Fibroblast of skin of abdomen (primary cell): ENCODE measurements around the gene NPC1L1.
"Not testable (repeated sequence)": the region's sequence is repeated elsewhere in the genome, so short reads cannot be mapped to it uniquely, and the experiment has no call there.

Experiments
- DNase-seq: peaks from one replicate; pipeline ENCODE4 v3.0.0-alpha.2; 2013

Gene NPC1L1

DNA sequence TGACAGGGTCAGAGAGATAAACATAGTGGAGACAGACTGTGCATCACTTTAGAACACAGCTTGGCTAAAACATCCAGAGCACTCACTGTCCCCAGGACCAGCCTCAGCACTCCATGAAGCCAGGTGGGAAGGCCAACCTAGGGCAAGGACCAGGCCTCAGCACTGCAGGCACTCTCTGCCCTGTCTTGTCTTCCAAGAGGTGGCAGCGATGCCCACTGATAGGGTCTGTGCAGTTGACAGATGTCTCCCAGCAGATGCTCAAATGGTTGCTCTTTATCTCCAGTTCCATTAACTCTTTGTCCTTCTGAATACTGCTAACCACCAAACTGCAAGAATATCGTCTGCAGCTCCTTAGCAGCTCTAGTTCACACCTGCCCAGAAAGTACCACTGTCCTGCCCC, 23.5 kb upstream of the NPC1L1 start:
- no peak for DNase-seq

DNA sequence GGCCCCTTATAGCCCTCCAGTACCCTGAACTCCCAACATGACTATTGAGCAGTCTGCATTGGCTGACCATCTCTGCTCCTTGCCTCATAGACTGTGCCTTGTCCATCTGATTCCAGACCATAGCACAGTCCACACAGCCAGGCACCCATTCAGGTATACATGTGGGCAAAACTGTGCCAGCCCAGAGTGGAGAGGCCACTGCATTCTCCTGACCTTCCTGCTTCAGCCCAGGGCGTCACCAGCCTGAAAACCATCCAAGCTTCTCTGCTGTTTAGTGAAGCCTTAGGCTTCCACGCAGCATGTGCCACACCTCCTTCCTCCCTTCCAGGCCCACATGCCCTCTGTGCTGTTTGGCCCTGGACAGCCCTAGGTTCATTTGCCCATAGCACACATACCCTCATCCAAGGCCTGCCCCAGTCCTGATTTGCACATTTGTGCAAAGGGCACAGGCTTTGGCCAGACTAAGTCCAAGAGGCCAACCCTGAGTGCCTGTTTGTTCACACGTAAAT, 22.1 kb upstream of the NPC1L1 start:
- no peak for DNase-seq

- not testable (repeated sequence) for DNase-seq
These were observed 21.5 kb upstream of the NPC1L1 start for GRCh38 chr7:44562622-44562962.

DNA sequence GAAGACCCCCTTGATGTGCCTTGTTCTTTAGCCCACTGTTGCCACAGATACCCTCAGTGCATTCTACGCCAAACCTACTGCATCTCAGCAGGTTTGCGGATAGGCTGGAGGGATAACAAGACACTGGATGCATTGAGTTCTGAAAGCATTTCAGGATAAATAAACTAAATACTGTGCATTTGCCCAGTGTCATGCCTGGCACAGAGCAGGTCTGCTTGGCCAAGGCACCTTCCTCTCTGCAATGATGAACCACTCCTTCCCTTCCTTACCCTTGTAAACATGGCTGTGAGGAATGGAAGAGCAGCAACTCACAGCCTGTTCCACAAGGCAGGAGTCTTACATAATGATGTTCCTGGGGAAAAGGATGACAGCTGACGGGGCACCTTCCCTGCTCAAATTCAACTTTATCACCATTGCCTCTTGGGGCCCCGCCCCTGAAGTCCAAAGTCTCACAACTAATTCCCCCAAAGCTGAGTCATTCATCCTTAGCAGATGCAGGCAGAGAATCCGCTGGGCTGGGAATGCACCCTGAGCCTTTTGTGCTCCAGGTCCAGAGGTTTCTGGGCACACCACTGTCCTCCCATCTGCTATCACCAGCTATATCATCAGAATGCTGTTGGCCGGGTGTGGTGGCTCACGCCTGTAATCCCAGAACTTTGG, 21.0 kb upstream of the NPC1L1 start:
- DNase-seq: peak; percentile 43

DNA sequence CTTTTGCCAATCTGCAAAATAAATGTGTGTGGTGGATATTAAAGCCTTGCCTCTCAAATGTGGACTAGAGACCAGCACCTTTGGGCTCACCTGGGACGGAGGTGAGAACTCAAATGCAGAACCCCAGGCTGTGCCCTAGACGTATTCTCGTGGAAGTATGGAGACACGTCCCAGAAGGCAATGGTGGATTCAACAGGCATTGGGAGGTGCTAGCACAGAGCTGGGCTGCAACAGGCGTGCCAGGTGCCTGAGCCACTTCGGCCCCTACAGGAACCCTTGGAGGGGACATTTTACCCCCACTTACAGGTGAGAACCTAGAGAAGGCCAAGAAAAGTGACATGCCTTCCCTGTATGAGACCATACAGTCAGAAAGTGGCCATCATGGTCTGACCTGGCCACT, 20.4 kb upstream of the NPC1L1 start:
- DNase-seq: no peak

GRCh38 chr7:44559485-44559884, 18.4 kb upstream of the NPC1L1 start:
- no peak for DNase-seq

- no peak for DNase-seq
These were observed 16.4 kb upstream of the NPC1L1 start for GRCh38 chr7:44557485-44557884.

GRCh38 chr7:44555350-44555749, 14.2 kb upstream of the NPC1L1 start:
- no peak for DNase-seq

DNA sequence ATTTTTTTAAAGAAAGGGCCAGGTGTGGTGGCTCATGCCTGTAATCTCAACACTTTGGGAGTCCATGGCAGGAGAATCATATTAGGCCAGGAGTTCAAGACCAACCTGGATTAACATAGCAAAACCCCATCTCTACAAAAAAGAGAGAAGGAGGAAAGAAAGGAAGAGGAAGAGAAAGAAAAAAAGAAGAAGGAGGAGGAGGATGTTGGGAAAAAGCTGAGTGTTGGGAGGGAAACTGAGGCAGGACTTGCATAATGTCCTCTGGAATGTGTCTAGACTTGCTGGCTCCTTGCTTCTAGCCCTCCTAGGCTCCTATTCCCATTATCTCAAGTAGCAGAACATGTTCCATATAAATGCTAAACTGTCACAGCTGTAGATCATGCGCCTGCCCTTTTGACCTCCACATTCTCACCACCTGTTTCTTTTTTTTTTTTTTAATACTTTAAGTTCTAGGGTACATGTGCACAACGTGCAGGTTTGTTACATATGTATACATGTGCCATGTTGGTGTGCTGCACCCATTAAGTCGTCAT, 11.4 kb upstream of the NPC1L1 start:
- DNase-seq: not testable (repeated sequence)

GRCh38 chr7:44549457-44549856, 8.3 kb upstream of the NPC1L1 start:
- DNase-seq: no peak

DNA sequence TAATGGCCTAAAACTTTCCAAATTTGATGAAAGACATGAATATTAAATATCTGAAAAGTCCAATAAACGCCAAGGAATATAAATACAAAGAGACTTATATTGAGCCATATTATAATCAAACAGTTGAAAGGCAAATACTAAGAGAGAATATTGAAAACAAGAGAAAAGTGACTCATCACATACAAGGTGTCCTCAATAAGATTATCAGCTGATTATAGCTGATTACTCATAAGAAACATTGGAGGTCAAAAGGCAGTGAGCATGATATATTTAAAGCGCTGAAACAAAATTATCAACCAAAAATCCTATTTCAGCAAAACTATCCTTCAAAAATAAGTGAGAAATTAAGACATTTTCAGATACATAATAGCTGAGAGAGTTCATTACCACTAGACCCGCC, 7.8 kb upstream of the NPC1L1 start:
- DNase-seq: no peak

DNA sequence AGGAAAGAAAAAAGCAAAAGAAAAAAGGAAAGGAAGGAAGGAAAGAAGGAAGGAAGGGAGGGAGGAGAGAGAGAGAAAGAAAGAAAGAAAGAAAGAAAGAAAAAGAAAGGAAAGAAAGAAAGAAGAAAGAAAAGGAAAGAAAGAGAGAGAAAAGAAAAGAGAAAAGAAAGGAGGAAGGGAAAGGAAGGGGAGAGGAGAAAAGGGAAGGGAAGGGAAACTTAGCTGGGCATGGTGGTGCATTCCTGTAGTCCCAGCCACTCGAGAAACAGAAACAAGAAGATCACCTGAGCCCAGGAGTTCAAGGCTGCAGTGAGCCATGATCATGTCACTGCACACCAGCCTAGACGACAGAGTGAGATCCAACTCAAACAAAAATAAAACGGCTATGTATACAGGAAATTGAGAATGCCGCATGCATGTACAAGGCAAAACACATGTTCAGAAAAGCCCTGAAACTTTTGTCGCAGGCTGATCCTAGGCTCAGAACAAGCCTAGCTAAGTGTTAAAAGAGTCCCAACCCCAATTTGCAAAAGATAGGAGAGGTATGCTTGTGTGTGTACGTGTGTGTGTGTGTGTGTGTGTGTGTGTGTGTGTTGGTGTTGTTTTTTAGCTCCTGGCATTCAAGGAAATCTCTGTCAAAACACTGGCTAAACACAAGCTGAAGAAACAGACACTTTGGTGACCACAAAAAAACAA, 6.6 kb upstream of the NPC1L1 start:
- DNase-seq: no peak

DNA sequence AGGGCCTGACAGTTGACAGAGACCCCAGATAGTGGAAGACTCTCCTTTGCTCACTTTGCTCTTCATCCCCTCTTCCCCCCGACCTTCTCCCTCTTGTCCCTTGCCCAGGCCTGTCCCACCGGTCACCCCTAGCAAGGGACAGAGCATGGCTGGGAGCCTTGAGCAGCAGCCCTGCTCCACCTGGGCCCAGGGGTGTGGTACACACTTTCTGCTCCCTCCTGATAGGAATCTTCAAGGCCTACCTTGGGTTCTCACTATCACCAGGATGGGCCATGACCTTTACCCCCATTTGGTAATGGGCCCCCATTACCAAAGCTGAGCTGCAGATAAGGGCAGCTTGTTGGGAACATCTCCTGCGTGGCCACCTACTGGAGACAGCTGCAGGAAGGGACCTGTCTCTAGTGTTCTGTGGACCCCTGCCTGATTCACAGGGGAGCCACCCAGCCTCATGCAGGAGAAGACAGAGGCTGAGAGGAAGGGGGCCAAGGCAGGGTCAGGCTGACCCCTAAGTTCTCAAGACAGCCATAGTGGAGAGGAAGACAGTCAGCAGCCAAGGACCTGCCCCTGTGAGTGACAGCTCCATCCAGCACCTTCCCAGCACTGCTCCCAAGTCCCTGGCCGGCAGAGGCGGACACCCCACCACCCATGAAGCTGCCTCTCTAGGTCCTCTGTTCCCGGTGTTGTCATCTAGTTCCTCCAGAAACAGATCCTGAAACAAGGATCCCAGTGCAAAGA, 913 bp upstream of the NPC1L1 start:
- no peak for DNase-seq

- no peak for DNase-seq
These were observed 520 bp downstream of the NPC1L1 start for GRCh38 chr7:44540592-44541027.

DNA sequence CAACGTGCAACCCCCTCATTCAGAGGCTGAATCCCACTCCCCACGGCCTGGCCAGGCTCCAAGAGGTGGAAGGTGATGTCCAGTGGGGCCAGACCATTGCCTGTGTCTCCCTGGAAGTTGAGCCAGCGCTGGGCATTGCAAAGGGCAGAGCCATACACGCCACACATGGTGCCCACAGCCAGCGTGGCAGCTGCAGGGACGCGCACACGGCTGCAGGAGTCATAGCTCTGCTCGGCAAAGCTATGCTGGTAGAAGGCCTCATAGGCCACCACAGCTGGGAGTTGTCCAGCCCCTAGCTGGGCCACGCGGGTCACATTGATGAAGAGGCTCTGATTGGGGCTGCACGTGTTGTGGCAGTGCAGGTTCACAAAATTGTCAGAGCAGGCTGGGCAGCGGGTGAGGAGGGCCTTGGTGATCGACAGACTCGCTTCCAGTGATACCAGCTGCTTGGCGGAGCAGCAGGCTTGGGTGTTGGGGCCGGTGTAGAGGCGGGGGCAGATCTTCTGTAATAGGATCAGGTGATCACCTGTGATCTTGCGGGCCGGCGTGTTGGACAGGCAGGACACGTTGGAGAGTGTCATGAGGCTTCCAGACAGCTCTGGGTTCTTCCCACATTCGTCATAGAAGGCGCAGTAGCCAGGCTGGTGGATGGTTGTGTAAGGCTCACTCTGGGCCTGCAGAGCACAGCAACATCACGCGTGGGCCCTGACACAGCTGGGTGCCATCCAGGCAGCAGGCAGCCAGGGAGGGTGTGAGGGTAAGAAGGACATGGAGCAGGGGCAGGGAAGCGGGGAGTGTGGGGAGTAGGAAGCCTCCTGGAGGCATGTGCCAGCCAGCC, 1.2 kb downstream of the NPC1L1 start:
- DNase-seq: no peak

DNA sequence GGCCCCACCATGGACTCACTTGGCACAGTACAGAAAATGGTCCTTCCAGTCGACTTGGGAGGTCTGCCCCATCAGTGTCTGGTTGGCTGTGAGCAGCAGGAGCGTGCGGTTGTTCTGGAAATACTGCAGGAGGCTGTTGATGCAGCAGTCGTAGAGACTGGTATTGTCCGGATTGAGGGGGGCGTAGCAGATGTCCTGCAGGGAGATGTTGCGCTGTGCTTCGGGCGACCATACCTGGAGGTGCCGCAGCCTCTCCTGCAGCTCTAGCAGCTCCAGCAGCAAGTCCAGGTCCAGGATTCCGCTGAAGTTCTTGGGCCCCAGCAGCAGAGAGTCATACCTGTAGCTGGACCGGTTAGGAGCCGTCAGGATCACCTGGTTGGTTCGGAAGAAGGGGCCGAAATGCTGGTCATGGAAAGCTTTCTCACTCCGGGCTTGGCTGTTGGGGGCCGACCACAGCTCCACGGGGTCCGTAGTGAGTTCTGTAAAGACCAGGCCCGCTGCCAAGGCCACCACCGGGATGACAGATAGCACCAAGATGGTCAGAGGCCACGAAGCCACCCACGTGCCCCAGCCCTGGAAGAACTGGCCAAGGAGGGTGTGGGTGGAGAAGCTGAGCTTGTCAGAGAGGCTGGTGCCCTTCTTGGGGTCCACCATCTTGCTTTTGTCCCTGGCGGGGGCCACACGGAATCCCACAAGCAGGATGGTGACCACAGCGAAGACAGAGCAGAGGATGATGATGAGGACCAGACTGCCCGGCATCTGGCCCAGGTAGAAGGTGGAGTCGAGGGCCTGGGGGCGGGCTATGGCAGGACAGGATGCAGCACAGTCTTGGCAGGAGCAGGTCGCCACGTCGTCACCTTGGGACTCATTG, 2.1 kb downstream of the NPC1L1 start:
- DNase-seq: no peak

DNA sequence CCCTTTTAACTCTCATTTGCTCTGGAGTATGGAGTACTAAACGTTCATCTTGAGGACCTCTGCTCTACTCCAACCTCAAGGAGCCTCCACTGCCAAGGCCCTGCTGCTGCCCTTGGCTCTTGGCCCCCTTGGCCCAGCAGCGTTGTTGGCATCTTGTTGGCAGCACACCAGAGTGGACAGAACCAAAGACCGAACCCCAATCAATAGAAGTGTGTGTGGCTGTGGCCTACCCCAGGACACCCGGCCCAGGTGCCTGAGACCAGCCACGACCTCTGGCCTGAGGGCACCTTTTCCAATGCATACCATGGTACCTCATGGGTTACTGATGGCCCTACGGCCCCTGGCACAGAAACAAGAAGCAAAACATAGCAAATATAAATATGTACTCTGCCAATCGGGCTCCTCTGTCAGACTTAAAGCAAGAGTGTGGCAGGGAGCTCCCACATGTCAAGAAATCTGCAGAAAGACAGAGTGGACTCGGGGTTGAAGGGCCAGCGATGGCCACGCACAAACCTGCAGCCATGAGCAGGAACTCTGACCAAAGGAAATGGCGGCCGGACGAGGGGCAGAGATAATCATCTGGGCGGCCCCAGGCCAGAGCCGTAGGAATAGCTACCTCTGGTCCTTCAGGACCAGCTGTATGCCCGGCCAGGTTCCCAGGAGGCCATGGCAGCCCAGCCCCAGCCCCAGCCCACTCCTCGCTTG, 2.9 kb downstream of the NPC1L1 start:
- no peak for DNase-seq

GRCh38 chr7:44537442-44537841, 3.7 kb downstream of the NPC1L1 start:
- DNase-seq: no peak

DNA sequence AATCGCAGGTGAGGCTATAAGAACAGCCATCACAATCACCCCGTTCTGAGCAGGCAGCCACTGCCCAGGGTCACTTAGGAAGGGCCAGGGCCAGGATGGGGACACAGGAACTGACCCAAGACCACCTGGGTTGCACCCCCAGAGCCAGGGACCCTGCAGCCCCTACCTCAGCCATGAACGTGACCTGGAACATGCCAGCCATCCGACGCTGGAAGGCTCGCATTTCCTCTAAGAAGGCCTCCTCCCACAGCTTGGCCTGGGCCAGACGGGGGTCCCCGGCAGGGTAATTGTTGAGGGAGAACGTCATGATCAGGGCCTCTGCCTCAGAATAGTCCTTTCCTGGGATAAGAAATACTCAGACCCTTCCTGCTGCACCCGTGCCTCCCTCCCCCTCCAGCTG, 5.0 kb downstream of the NPC1L1 start:
- DNase-seq: no peak

GRCh38 chr7:44535348-44536064, 5.6 kb downstream of the NPC1L1 start:
- DNase-seq: no peak
